IMR-90 (cell line): Measurements from ENCODE around the gene SNX5.

Source experiments
- BHLHE40 ChIP-seq: fragments of 150-350 bp; IDR thresholded peaks from 2 replicates; pipeline ENCODE4 v1.6.1; 2016; ENCODE audit warnings: mild to moderate bottlenecking, low read depth, low read length
- CEBPB ChIP-seq: IDR thresholded peaks from 2 replicates; pipeline ENCODE4 v1.6.1; 2012; ENCODE audit warnings: low read depth, low read length, improper control_type of control experiment
- CHD1 ChIP-seq: IDR thresholded peaks from 2 replicates; pipeline ENCODE4 v1.6.1; 2012; ENCODE audit warnings: low read depth, low read length, improper control_type of control experiment
- FOS ChIP-seq: fragments of 150-350 bp; IDR thresholded peaks from 2 replicates; pipeline ENCODE4 v1.6.1; 2016; ENCODE audit warnings: low read depth, low read length
- MAFK ChIP-seq: IDR thresholded peaks from 2 replicates; pipeline ENCODE4 v1.6.1; 2012; ENCODE audit warnings: low read depth, low read length, improper control_type of control experiment
- NFE2L2 ChIP-seq: fragments of 150-350 bp; IDR thresholded peaks from 2 replicates; pipeline ENCODE4 v1.6.1; 2016; ENCODE audit warnings: low read depth, mild to moderate bottlenecking, low read length
- POLR2A ChIP-seq: IDR thresholded peaks from 2 replicates; pipeline ENCODE4 v1.6.1; 2012; ENCODE audit warnings: mild to moderate bottlenecking, low read depth, low read length
- RAD21 ChIP-seq: IDR thresholded peaks from 2 replicates; pipeline ENCODE4 v1.6.1; 2012; ENCODE audit warnings: low read length, improper control_type of control experiment
- SMC3 ChIP-seq: fragments of 150-350 bp; IDR thresholded peaks from 2 replicates; pipeline ENCODE4 v1.6.1; 2016; ENCODE audit warnings: low read depth, mild to moderate bottlenecking, antibody characterized with exemption, low read length, moderate library complexity
- TF ChIP-seq, protein P1 (sequence below): conservative IDR thresholded peaks from 2 replicates; pipeline ENCODE4 v1.5.1; 2012; ENCODE audit warnings: mild to moderate bottlenecking, low read depth, low read length, improper control_type of control experiment
- TF ChIP-seq, protein P2 (sequence below): fragments of 150-350 bp; IDR thresholded peaks from 2 replicates; pipeline ENCODE4 v1.6.1; 2017; ENCODE audit warnings: mild to moderate bottlenecking, antibody characterized with exemption, low read length, low read depth

DNA sequence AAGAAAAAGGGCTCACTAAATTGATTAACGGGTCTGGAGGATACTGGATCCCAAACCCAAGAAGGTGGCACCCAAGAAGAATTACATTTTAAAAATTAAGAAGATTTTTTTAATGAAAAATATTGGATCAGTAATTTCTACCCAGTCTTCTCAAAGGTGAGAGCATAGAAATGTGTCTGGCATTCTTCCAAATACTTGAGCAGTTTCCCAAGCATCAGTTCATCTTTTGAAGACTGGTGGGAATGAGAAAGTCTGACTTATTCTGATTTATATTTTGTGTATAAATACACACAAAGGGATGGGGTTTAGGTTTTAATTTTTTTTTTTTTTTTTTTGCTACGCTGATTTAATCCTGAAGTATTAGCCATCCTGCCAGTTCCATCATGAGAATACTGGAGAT is 3.5 kb upstream of the SNX5 start:
- TF ChIP-seq, protein P1, sequence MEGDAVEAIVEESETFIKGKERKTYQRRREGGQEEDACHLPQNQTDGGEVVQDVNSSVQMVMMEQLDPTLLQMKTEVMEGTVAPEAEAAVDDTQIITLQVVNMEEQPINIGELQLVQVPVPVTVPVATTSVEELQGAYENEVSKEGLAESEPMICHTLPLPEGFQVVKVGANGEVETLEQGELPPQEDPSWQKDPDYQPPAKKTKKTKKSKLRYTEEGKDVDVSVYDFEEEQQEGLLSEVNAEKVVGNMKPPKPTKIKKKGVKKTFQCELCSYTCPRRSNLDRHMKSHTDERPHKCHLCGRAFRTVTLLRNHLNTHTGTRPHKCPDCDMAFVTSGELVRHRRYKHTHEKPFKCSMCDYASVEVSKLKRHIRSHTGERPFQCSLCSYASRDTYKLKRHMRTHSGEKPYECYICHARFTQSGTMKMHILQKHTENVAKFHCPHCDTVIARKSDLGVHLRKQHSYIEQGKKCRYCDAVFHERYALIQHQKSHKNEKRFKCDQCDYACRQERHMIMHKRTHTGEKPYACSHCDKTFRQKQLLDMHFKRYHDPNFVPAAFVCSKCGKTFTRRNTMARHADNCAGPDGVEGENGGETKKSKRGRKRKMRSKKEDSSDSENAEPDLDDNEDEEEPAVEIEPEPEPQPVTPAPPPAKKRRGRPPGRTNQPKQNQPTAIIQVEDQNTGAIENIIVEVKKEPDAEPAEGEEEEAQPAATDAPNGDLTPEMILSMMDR = no peak
- TF ChIP-seq POLR2A (no peak), SMC3 (no peak), BHLHE40 (no peak), NFE2L2 (no peak), CEBPB (no peak), FOS (no peak), RAD21 (no peak), CHD1 (no peak), MAFK (no peak)
- TF ChIP-seq, protein P2, sequence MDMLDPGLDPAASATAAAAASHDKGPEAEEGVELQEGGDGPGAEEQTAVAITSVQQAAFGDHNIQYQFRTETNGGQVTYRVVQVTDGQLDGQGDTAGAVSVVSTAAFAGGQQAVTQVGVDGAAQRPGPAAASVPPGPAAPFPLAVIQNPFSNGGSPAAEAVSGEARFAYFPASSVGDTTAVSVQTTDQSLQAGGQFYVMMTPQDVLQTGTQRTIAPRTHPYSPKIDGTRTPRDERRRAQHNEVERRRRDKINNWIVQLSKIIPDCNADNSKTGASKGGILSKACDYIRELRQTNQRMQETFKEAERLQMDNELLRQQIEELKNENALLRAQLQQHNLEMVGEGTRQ = no peak
